ENCODE measurements around the gene FILIP1L.

Gene FILIP1L

DNA sequence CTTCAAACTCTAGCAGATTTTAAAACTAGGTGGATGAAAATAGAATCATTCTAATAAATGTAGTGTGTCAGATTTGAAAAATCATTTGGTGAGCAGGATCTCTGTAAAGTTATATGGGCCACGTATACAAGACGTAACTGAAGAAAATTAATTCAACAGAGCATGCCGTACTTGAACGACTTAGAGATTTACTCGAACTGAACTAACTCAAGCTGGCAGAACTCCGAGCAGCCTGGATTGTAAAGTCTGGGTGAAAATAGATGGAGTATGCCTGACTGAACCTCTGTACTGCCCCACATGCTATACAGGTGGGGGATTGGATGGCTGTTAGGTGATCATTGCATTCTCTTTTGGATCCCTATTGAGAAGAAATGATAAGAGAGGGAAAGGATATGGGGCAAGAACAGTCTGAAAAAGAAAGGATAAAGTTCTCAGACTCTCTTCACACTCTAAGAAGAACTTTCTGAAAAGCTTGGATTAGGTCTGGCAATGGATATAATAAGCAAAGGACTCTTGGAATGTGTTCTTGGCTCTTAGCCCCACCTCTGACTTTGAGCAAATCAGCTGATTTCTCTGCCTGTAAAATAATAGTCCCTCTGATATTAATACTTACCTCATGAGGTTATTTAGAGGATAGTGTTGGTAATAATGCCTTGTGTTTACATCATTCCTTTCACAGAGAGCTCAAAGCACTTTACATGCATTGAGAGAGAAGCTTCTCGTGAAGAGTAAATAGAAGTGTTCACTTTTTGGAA, 147.5 kb downstream of the FILIP1L start:
- no peak for DNase-seq

DNA sequence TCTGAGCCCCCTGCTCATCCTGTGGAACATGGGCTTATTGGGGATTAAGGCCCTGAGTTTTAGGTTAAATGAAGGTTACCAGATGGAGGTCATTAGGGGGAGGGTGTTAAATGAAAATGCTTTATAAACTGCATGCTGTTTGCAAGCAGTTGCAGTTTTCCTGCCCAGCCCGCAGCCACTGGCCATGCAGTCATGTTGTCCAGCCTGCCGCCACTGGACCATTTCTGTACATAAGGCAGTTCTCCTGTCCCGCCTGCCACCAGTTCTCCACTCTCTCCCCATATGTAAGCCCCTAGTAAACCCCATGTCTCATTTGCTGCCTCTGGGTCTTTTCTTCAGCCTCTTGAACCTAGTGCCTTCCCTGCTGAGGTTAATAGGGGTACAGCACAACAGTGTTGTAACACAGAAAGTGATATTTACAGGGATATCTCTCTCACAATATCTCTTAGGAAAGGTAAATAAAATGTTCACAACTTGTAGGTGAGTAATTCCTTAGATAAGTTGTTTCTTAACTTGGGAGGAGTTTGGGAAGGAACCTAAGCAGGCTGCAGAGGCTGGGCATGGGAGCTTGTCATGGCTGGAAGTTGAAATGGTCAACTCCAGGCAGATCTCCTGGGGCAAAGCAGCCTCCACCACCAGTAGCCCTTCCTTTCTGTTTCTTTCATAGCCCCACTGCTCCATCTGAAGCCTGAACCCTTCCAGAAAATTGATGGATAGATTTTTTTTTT, 148.5 kb downstream of the FILIP1L start:
- no peak for DNase-seq

DNA sequence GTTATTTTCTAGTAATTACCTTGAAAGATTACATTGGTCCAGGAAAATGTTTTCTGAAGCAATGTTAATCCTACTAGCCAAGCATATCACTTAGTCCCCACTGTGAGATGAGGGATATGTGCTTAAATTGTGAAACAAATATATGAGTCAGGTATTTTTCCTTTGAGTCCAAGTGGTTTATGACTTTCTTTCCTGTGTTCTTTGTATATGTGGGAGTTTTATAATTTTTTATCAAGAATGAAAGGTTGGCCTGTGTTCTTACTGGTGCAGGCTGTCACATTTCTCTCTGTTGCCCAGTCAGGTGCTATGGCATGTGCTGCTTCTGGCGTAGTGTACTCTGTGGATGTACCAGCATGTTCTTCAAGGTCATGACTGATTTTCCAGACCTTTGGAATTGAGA, 149.2 kb downstream of the FILIP1L start:
- no peak for DNase-seq

DNA sequence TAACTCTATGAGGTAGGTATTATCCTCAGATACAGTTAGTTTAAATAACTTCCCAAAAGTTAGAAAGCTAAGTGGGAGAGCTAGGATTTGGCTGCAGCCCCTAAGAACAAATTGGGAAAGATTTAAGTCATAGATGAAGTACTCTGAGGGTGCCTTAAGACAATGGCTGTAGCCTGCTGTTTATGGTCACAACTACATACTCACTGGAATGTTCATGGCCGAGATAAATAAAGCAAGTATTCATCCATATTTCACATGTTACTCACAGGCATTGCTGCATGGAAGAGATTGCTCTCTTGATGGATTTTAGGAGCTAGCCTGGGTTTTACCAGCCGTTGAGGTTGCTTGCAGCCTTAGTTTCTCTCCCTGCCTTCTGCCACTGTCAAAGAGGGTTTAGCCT, 151.6 kb downstream of the FILIP1L start:
- DNase-seq = no peak

DNA sequence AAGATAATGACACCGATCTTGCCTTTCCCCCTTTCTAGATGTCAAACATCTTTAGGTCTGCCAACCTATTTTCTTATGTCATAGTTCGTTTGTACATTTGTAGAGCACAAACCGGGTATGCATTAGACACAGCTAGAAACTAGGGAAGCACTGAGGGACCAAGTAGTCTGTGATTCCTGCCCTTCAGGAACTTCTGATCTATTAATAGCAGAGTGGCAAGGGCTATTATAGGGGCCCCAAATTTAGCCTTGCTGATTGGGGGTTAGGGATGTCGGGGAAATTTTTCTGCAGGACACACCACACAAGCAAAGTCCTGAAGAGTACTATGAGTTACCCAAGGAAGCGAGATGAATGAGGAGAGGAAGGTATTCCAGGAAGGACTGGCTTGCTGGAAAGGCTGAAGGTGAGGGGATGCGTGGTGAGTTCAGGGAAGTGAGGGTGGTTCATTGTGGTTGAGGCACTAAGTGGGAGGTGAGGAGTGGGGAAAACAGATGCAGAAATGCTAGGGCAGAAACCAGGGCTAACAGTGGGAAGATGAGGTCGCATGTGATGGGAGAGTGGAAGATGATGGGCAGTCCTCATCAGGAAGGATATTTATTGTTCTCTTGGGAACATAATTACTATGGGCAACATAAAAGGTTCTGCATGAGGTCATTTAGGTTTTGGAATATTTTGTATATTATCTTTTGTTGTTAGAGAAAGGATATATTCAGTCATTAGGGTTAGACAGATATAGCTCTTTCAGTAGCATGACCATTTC, 152.4 kb downstream of the FILIP1L start:
- no peak for DNase-seq

DNA sequence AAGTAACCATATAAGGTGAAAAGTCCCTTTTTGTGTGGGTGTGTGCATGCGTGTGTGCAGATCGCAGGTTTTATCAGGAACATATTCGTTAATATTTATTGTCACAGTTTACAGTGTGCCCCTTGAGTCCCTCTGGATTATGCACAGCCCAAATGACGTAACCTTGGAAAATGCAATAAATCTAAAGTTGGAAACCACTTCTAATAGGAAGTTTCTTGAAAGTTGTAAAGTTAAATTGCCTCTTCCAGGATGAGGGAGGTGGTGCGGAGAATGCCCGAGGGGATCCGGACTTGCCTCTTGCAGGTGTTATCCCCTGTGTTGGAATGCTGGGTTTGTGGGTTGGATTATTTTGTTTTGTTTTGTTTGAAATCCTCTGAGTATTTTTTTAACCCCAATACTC, 153.4 kb downstream of the FILIP1L start:
- DNase-seq = no peak

DNA sequence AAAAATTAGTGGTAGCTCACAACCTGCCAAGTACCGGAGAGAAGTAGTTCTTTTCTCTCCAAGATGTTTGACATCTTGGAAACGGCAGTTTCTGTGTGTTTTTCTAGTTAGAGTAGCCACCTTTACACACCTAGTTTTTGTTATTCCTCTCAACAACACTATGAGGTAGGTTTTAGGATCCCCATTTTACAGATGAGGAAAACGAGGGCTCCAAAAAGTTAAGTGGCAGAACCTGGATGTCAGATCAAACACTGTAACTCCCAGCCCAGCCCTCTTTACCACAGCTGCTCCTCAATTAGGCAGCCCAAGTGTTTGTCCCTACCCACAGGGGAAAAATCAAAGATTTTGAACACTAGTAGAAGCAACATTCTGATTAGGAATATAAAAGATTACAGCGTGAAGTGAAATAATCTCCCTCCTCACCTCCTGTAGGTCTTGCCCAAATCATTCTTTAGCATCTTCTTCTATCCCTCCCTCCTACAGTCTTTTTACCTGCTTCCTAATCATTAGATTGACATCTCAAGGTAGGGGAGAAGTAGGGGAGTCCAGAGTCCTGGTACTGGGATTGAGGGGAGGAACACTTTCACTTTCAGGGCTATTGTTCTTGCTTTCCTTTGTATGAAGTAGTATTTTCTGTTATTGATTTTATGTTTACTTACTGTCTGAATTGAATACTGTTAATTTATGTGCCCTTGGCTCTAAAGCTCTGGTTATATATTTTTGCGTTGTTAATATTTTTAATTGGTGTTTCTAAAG, 154.0 kb downstream of the FILIP1L start:
- DNase-seq = no peak

DNA sequence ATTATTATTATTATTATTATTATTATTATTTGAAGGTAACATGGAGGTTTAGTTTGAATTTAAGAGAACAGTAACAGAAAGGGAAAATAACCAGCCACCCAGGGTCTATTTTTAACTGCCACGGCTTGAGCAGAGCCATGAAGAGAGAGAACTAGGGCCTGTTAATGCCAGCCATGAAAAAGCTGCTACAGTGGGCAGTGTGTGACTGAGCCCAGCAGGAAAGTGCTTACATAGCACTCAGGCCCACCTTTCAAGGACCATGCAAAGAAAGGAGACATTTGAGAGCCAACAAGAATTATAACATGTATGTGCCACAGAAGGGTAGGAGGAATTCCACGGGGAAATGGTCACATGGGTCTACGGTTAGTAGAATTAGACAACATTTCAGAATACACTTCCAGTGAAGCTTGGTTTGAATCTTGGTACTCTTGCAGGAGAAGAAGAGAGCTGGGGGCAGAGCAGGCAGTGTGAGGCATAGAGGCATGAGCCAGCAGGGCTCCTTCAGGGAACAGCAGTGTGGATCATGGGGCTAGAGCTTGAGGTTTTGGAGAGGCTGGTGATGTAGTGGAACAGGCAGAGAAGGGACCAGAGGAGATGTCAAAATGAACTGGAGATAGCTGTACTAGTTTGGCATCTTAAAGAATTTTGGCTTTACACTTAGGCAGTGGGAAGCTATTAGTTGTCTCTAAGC, 155.9 kb downstream of the FILIP1L start:
- DNase-seq = no peak

DNA sequence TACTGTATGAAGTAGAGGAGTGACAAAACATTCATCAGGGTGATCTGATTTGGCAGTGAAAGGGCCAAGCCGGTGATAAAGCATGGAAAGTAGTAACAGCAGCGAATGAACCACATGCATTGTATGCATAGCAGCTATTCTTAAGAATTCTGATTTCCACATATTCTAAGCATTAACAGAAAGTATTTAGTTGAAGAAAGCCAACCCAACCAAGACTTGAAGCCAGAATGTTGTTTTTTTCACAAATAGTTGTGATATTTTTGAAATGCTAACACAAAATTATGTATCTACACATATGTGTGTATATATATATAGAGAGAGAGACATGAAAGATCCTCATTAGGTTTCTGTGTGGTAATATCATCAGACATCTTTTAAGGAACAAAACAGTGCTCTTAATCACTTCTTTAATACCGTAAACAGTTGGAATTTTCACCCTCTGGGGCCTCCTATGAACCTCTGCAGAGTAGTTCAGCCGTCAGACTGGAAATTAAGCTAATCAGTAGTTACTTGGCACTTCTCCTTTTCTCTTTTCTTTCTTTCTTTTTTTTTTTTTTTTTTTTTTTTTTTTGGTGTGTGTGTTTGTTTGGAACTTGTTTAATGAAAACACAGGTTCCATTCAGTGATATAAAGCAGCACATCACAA, 157.0 kb downstream of the FILIP1L start:
- no peak for DNase-seq

DNA sequence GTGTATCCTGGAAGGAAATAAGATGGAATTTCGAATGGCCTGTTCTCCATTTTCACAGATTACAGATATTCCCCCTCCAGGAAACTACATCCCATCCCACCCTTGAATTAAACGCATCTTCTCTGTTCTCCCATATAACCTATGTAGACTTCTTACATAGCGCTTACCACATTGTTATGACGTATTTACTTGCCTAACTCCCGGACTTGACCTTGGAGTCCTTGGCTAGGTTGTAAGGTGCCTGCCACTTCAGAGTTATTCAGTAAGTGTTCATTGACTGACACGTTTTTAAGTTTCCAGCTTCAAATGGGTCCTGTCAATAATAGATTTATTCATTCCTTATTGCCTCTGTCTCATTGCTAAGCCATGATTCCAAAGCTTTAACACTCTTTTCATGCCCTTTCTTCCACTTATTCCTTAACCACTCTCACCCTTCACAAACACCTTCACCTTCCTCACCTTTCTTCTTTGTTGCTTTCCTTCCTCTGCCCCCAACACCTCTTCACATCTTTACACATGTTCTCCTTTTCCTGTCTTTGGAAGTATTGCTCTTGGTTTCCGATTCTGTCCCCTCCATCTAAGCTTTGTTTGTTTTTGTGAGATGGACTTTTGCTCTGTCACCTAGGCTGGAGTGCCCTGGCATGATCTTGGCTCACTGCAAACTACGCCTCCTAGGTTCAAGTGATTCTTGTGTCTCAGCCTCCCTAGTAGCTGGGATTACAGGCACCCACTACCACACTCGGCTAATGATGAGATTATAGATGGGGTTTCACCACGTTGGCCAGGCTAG, 158.3 kb downstream of the FILIP1L start:
- DNase-seq = no peak

DNA sequence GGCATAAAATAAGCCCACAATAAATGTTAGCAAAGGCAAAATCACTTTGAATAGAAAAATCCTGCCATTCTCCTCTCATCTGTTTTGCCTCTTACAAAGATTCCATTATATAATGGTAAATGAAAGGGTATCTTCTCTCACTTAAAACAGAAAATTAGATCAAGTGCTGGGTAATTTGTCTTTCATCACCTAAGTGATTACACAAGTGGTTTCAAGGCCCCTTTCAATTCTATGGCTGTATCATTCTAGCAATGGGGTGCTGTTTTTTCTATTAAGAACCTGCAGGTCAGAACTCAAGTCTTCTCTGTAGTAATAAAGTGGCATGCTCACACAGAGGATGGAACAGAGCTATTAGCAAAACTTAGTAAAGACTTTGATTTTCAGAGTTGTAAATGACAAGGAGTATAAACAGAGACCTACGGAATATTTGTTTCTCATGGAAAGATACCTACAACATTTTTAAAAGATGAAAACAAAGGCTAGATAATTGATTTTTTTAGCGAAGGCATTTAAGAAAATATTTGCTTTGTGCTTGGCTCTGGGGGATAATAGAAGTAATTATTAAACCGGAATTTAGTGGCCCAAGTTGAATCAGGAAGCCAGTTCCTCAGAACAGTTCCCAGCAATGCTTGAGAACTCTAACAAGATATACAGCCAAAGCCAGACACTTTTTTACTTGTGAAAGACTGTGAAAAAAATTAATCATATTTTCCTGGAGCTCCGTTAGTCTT, 159.2 kb downstream of the FILIP1L start:
- no peak for DNase-seq

DNA sequence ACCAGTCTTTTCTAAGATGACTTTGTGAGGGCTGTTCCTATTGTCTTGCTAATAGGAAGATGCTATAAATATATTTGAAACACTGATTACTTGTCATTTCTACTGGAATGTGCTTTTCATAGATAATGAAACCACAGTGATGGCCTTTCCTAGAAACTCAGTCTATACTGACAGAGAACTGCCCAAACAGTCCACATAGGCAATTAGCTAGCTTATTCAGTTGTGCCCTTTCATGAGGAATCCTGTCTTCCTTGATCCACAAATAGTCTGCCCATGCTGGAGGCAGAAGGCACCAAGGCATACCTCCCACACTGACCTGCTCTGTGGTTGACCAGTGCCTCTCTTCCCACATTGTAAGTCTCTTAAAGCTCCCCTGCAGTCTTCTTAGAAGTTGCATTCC, 160.7 kb downstream of the FILIP1L start:
- no peak for DNase-seq

DNA sequence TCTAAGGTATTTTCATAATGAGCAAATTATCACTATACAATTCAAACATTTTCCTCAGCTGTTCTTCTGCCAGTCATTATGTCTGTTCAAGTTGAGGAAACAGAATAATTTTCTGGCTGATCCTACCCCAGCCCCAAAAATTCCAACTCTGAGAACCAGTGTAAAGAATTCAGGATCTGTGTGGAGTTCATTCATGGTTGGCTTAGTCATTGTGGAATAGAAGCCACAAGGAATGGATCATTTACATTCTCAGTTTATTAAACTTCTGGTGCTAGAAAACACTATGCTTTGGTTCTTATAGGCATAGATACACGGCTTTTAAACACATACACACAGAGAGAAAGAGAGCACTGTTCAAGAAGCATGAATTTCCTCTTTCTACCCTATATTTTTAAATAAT, 162.0 kb downstream of the FILIP1L start:
- no peak for DNase-seq

DNA sequence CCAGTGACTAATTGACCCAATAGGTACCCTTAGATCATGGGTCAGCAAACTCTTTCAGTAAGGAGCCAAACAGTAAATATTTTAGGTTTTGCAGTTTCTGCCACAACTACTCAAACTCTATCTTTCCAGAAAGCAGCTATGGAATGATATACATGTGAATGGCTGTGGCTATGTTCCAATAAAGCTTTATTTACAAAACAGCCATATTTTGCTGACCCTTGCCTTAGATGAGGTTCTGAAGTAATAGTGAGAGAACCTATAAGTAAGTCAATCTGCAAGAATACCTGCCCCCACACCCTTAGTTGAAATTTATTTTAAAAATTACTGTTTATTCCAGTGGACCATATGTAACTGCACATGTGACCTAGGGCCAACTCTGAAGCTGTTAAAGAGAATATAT, 162.6 kb downstream of the FILIP1L start:
- DNase-seq = no peak

DNA sequence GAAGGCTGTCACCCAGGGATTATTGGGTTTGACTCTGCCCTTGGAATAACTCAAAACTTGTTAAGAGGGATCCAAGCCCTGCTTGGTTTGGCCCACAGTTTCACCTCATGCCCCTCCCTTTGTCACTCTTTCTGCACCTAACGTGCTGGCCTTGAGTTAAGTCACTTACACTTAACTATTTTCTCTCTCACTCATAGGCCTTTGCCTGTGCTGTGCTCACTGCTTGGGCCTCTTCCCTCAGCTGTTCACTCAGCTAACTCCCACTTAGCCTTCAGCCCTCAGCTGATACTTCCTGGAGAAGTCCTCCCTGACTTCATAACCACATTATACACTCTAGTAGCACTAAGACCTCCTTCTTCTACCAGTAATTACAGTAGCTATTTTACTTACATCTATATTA, 163.4 kb downstream of the FILIP1L start:
- DNase-seq = no peak

DNA sequence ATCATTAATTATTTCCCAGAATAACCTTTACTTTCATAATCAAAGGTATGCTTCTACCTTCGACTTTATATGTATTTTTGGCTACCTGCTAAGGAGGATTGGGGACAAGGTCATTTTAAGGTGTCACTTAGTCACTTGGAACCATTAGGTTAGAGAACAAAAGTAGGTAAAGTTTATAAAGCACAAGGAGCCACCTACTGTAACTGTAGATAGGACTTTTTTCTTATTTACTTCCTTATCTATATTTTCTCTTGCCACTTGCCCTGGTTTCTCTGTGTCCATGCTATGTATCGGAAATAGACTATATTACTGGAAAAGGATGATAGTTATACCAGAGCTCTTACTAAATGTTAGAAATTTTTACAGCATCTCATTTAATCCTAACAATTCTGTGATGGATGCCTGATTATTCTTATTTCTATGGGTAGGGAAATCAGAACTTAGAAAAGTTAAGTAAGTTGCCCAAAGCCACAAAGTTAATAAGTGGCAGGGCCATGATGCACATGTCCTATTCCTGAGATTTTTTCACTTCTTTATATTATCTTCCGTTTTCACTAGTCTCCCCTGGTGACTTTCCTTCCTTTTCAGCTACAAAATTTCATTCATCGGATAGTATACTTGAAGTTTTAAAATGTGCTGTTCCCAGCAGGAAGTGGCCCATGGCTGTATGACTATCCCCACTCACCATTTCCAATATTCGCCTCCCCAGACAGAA, 164.2 kb downstream of the FILIP1L start:
- no peak for DNase-seq

DNA sequence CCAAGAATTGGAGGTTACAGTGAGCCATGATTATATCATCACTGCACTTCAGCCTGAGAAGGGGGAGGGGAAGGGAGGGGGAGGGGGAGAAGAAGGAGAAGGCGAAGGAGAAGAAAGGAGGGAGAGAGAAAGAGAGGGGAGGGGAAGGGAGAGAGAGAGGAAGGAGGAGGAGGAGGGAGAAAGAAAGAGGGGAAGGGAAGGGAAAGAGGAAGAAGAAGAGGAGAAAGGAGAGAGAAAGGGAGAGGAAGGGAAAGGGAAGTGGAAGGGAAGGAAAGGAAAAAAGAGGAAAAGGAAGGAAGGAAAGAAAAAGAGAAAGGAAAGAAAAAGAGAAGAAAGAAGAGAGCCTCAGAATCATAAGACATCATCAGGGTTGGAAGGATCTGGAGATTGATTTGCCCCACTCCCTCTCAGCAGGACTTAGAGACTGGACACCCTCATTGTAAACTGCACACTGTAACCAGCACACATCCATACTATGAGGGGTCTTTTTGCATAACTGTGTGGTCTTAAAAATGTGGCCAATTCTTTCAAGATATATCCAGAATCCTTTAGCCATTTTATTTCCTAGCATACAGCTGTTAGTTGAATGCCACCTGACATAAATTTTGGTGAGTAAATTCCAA, 165.7 kb downstream of the FILIP1L start:
- DNase-seq = no peak

DNA sequence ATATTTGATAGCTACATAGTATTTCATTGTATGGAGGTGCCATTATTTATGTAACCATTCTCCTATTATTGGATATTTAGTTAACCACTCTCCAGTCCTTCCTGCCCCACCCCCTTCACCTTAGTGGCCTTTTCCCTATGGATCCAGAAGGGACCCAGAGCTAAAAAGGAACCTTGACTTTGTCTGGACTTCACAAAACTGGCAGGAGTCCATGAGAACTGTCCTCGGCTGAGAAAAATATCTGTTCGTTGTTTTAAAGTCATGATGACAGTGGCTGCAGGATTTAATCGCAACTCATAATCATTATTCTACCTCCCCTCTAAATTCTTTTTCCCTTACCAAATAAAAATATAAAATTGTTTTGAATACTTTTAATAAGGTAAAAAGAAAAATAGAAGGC, 166.9 kb downstream of the FILIP1L start:
- no peak for DNase-seq

DNA sequence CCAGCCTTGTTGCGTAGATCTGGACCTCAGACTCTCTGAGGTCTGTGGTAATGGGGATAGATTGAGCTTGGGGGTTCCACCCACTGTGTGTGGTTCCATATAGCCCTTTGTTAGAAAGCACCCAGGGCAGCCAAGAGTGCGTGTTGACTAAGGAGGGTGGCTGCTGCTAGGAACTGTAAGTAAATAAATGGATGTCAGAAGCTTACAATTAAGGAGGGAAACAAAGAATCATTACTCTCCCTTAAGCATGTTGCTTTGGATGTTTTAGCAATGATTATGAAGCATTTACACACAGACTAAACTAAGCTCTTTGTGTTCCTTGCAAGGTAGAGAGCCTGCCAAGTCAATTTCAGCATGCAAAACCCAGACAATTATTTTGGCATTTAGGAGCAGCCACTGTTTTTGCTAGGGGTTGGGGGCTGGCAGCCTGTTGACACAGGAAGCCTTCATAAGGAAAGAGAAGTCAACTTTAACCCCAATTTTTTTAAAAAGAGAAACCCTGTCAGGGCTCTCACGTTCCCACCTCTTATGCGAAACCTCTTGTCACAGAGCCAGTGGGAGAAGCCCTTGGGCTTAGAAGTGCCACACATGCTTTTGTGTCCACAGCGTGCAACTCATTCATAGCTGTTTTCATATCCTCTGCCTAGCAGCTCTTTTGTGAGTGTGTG, 168.8 kb downstream of the FILIP1L start:
- DNase-seq = no peak
